Activated CD4-positive, alpha-beta T cell treated with anti-CD3 and anti-CD28 coated beads, Interleukin-2, Interleukin-4, amounts not matched to agents 100 ng/mL and 50 ng/mL, durations not matched to agents 16 hours and 8 hours (primary cell): ENCODE measurements around the gene RAB40B.

Experiments
- DNase-seq: peaks from one replicate; pipeline ENCODE4 v3.0.0-alpha.2; 2020; ENCODE audit warnings: low spot score

Gene RAB40B

DNA sequence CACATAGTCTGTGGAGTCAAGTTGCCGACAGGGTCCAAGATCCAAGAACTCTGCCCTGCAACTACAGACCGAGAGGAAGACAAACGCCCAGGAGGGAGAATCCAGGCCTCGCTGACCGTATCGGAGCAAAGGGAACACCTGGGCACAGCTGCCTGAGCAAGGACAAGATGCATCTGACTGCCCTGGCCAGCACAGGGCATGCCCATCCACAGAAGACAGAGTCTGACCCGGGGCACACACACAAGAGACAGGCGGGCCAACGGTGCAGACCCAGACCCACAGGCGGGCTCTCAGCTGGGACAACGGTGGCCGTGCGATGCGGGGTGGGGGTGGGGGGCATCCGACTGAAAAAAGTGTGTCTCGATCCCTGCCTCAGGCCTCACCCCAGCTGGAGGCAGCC, 6.2 kb downstream of the RAB40B start:
- no peak for DNase-seq

DNA sequence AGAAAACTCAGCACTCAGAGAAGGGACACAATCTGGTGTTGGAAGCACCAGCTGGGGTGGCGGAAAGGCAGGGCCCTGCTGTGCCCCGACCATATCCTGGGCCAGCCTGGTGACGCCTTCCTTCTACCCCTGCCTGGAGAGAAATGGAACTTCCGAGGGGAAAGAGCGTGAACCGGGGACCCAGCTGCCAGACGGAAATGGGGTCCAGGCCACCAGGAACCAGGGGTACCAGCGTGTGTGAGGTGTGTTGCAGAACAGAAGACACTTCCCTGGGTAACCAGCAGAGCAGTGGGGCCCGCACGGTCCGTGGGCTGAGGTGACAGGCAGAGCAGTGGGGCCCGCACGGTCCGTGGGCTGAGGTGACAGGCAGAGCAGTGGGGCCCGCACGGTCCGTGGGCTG, 6.8 kb downstream of the RAB40B start:
- no peak for DNase-seq

DNA sequence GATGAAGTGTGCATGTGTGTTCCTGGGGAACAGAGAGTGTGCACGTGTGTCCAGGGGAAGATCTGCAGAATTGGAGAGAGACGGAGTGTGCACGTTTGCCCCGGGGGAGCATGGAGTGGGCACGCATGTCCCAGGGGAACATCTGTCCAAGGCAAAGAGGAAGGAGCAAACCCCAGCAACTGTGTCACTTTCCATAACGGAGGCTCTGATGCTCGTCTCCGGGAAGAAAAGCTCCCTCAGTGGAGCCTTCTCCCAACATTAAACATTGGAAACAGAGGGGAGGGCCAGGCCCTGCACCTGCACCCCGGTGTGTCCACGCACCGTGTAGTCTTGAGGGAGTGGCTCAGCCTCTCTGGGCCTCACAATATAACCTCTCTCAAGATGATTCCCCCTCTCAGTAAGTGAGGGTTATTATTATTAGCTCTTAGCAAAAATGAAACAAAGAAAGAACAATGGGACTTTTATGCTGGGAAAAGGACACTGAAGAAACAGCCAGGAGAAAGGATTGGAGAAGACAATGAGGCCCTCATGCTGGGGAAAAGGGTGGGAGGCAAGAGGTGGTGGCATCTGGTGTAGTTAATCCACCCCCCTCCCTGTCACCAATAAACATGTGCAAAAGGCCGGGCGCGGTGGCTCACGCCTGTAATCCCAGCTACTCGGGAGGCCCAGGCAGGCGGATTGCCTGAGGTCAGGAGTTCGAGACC, 7.6 kb downstream of the RAB40B start:
- DNase-seq, result no peak

DNA sequence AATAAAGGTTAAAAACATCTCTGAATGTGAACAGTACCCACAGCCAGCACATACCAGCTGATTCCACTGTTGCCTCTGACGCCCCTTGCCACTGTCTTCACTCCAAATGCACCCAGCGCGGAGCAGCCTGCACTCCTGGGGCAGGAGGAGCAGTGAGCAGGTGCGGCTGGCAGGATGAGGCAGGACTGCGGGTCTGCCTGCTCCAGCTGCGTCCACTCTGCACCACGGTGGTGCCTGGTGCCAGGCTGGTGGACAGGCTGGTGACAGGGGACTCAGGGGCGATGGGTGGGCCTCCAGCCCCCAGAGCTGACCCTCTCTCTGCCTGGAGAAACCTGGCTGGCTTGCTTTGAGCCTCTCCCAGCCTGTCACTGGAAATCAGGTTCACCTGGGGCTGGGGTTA, 9.4 kb downstream of the RAB40B start:
- no peak for DNase-seq

- DNase-seq, result no peak
Observed at GRCh38 chr17:82687871-82688270, 10.6 kb downstream of the RAB40B start.

DNA sequence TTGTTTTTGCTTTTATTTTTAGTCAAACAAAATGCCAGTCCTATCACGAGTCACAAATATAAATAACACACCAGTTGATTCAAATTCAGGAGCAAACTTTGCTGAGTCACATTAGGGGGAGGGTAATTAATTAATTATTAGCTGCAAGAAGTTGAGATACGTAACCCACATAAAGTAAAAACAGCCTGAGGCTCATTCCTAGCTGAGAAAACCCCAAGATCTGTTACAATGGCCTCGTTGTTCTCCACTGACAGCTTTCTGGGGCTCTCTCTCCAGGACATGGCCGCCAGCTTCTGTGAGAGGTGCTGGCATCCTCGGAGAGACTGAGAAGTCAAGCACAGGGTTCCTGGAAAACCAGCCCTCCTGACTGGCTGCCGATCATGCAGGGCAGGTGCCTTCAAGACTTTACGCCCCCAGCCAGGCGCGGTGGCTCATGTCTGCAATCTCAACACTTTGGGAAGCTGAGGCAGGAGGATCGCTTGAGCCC, 11.1 kb downstream of the RAB40B start:
- no peak for DNase-seq

DNA sequence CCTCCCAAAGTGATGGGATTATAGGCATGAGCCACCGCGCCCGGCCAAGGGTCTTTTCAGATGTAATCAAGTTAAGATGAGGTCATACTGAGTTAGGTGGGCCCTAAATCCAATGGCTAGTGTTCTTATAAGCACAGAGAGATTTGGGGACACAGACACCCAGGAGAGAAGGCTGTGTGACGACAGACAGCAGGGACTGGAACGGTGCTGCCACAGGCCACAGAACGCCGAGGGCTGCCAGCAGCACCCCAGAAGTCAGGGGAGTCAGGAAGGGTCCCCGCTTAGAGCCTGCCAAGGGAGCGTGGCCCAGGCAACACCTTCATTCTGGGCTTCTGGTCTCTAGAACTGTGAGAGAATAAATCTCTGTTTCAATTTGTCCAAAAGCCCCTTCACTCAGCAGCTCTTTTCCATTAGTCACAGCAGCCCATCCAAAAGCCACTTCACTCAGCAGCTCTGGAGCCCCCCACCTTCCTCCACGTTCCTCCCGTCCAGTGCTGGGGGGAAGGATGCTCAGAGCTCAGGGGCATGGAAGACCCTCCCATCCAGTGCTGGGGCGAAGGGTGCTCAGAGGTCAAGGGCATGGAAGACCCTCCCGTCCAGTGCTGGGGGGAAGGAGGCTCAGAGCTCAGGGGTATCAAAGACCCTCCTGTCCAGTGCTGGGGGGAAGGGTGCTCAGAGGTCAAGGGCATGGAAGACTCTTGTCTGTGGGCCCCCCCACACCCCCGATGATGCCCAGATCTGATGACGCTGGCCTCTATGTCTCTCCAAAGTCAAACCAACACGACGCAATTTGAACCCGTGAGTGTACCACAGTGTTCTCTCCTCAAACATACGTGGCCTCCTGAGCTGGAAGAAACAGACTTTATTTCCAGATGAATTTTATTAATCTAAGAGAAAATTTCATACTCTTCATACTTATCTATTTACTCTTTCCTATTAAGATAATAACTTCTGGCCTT, 11.9 kb downstream of the RAB40B start:
- DNase-seq, result no peak

- no peak for DNase-seq
Observed at GRCh38 chr17:82685291-82685690, 13.2 kb downstream of the RAB40B start.

GRCh38 chr17:82684228-82684841, 14.2 kb downstream of the RAB40B start:
- no peak for DNase-seq

- DNase-seq, result no peak
Observed at GRCh38 chr17:82683534-82683933, 15.0 kb downstream of the RAB40B start.

- no peak for DNase-seq
Observed at GRCh38 chr17:82681547-82681946, 17.0 kb downstream of the RAB40B start.

GRCh38 chr17:82679586-82680465, 18.7 kb downstream of the RAB40B start:
- no peak for DNase-seq

GRCh38 chr17:82678265-82678891, 20.1 kb downstream of the RAB40B start:
- DNase-seq, result no peak

GRCh38 chr17:82677353-82677925, 21.1 kb downstream of the RAB40B start:
- DNase-seq, result no peak

DNA sequence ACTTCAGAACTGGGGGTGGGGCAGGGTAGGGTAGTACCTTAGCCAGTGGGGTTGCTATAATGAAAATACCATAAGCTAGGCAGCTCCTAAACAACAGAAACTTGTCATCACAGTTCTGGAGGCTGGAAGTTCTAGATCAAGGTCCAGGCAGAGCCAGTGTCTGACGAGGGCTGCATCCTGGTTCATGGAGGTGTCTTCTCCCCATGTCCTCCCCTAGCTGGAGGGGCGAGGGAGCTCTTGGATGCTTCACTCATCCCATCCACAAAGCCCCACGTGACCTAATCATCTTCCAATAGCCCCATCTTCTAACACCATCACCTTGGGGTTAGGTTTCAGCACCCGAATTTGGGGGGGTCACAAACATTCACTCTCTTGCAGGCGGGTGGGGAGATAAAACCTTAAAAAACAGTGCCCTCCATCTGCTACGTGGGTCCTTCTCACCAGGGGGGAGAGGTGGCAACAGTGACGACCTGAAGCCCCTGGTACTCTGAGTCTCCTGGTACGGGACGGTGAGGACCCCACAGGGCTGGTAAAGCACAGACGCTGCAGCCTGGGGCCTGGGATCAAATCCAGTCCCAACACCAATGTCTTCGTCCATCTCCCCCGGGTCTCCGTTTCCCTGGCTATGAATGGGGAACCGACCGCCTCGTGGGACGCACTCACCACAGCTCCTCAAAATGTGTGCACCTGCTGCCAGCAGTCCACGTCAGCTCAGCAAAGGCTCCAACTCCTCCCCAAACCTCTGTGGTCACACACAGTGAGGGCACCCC, 22.8 kb downstream of the RAB40B start:
- no peak for DNase-seq

DNA sequence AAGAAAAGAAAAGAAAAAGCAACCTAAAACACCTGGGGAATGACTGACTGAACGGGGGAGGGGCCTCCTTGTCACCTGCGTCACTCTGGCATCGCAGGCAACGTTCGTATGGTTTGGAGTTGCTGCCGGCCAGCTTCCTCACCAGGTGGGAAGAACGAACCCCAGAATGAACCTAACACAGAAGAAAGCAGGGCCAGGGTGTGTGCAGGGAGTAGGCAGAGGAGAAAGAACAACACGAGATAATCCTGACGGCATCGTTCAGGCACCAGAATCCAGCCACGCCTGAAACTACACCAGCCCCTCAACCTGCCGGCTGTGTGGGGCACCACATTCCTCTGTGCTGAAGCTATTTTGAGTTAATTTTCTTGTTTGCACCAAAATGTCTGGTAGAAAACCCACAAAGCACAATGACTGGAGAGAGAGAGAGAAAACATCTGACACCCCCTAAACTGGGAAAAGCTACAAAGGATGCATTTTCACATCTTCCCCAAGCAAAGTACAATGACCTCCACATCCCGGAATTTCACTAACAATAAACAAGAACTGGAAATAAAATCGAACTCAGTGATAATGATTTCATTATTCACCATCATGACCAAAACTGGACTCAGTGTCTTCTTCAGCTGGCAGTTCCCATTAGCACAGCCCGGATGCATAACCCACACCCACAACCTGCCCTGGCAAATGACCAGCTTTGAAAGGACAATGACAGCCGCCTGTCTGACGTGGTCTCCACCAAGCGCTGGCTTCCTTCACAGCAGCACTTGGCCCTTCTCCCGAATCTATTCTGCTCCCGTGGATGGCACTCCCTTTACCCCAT, 23.6 kb downstream of the RAB40B start:
- DNase-seq, result no peak

- DNase-seq, result no peak
Observed at GRCh38 chr17:82670661-82671450, 27.6 kb downstream of the RAB40B start.

GRCh38 chr17:82668631-82669099, 29.8 kb downstream of the RAB40B start:
- DNase-seq, result peak; percentile 11
